HepG2 (cell line): ENCODE measurements around the gene LIMCH1. TPM values are rescaled to one million over a fixed set of nuclear protein-coding genes. Genes with fewer than 3 reads are reported as not detected.

ENCODE experiments used
- ATAC-seq: fragments of 200-7000 bp; cut with Tn5 transposase; 3 replicates; pipeline ENCODE4 v1.9.1; 2020; ENCODE audit warnings: mild to moderate bottlenecking, moderate library complexity
- BruUV-seq: library from RNA; stranded (reverse); fragments of 400-500 nt; replicated peaks from 2 replicates; lab custom pipeline; 2021; lab: Mats Ljungman, UMichigan
- CTCF ChIA-PET: fragments of 300-600 bp; formaldehyde crosslinking; extraction: SDS; loops from one replicate; lab custom pipeline; 2021; ENCODE audit warnings: low total read pairs, inconsistent platforms, low intra/inter-chr PET ratio; lab: Yijun Ruan, JAX
- POLR2A ChIA-PET: fragments of 350-600 bp; sonication (Branson Sonifier 250); formaldehyde crosslinking; loops from one replicate; lab custom pipeline; 2020; ENCODE audit warnings: antibody characterized with exemption, inconsistent platforms; lab: Yijun Ruan, JAX
- DNase-seq: peaks from one replicate; pipeline ENCODE4 v3.0.0-alpha.2; 2015; ENCODE audit warnings: low spot score
- FAIRE-seq: peaks from 3 replicates; lab custom pipeline; 2011; peaks lifted over from hg19 to GRCh38; lab: Jason Lieb, UNC
- H2AFZ ChIP-seq: one replicate; pipeline ENCODE4 v1.6.1; 2011; ENCODE audit warnings: low read length, inconsistent platforms
- H3K27ac ChIP-seq: fragments of 300-600 bp; 3 replicates; pipeline ENCODE4 v1.8.0; 2011; ENCODE audit warnings: mixed run types, mild to moderate bottlenecking, mixed read lengths, low read length, inconsistent platforms; ENCODE audit not compliant: insufficient read depth; ENCODE audit errors: extremely low read length
- H3K27me3 ChIP-seq, 2 experiments: fragments of 200-600 bp in 1 of 2; 2 replicates in 1 of 2; 3 replicates in 1 of 2; pipeline versions ENCODE4 v1.6.0 to v1.8.0; 2011; ENCODE audit warnings: low read length in 2 of 2, mild to moderate bottlenecking in 2 of 2, moderate library complexity in 2 of 2, inconsistent platforms in 1 of 2; ENCODE audit not compliant: insufficient read depth in 2 of 2, control insufficient read depth in 1 of 2
- H3K36me3 ChIP-seq, 2 experiments: fragments of 200-600 bp in 1 of 2; replicated peaks in 1 of 2; 2 replicates in 1 of 2; 3 replicates in 1 of 2; pipeline versions ENCODE4 v1.5.1 to v1.8.0; 2011; ENCODE audit warnings: low read length in 2 of 2, inconsistent platforms in 1 of 2; ENCODE audit not compliant: insufficient read depth in 2 of 2, control insufficient read depth in 1 of 2
- H3K4me1 ChIP-seq: 2 replicates; pipeline ENCODE4 v1.5.1; 2012; ENCODE audit warnings: low read length, inconsistent platforms; ENCODE audit not compliant: insufficient read depth
- H3K4me2 ChIP-seq: 2 replicates; pipeline ENCODE4 v1.6.0; 2011; ENCODE audit warnings: low read depth, low read length, inconsistent platforms
- H3K4me3 ChIP-seq, 3 experiments: fragments of 200-600 bp in 1 of 3; sonication (generic), shearing (Covaris generic) in 1 of 3; replicated peaks in 1 of 3; 2 replicates each; pipeline ENCODE4 v1.5.1; 2011 to 2016; ENCODE audit warnings: low read length in 3 of 3, inconsistent platforms in 2 of 3, low read depth in 2 of 3, mild to moderate bottlenecking in 2 of 3, control low read depth in 1 of 3, mixed read lengths in 1 of 3; ENCODE audit not compliant: insufficient read depth in 1 of 3
- H3K79me2 ChIP-seq: one replicate; pipeline ENCODE4 v1.6.1; 2011; ENCODE audit warnings: low read length, inconsistent platforms; ENCODE audit not compliant: insufficient read depth
- H3K9ac ChIP-seq: 2 replicates; pipeline ENCODE4 v1.6.0; 2011; ENCODE audit warnings: mild to moderate bottlenecking, low read depth, low read length, inconsistent platforms; ENCODE audit not compliant: insufficient read depth
- H3K9me3 ChIP-seq: 2 replicates; pipeline ENCODE4 v1.5.1; 2012; ENCODE audit warnings: mild to moderate bottlenecking, low read length
- H4K20me1 ChIP-seq: 2 replicates; pipeline ENCODE4 v1.6.0; 2011; ENCODE audit warnings: inconsistent platforms, mild to moderate bottlenecking, low read length, moderate library complexity; ENCODE audit not compliant: insufficient read depth
- NR2F1 ChIP-seq, 2 experiments: fragments of 450-650 bp in 1 of 2; formaldehyde crosslinking in 1 of 2; IDR thresholded peaks; 2 replicates each; pipeline versions ENCODE4 v1.5.0 to v1.6.1; 2016 to 2020; ENCODE audit warnings: mild to moderate bottlenecking in 1 of 2, missing compliant biosample characterization in 1 of 2, missing genetic modification reagents in 1 of 2, moderate library complexity in 1 of 2
- ZNF224 ChIP-seq: sonication (generic); formaldehyde crosslinking; IDR thresholded peaks from 2 replicates; pipeline ENCODE4 v1.5.0; 2020; ENCODE audit warnings: mild to moderate bottlenecking, missing genetic modification reagents
- WGBS: methylation state at CpG from one replicate; pipeline ENCODE4 v1.1.6; 2017; ENCODE audit warnings: low lambda C conversion rate; 5-methylcytosine and 5-hydroxymethylcytosine counted together
- in situ Hi-C: cut with HindIII; loops from 2 replicates; pipeline ENCODE4 v1.10.0; 2017; ENCODE audit warnings: low pct_unique_long_range_greater_than_20kb; ENCODE audit not compliant: extremely low pct_ligation_motif_present
- intact Hi-C: fragments of 100-400 bp; cut with micrococcal nuclease; formaldehyde crosslinking; loops from one replicate; pipeline ENCODE4 v1.10.0; 2022; ENCODE audit not compliant: unreplicated experiment
- polyA plus RNA-seq, 8 experiments: library from polyadenylated mRNA; depleted of rRNA in 3 of 8; stranded (reverse) in 7 of 8; unstranded in 1 of 8; fragments of >200 nt; fragmentation: Illumina TruSeq in 4 of 8; extraction: Trizol in 4 of 8; gene quantifications; 2 replicates each; pipeline versions ENCODE4 v1.2.1 to v1.2.3, GENCODE V29; 2011 to 2016; ENCODE audit warnings: low read depth in 4 of 8, missing spikeins in 1 of 8, mixed read lengths in 1 of 8; ENCODE audit not compliant: insufficient read depth in 1 of 8
- total RNA-seq, 5 experiments: library from RNA; depleted of rRNA; stranded (reverse); fragments of >200 nt; fragmentation: Illumina TruSeq; extraction: Trizol; gene quantifications; 2 replicates each; pipeline ENCODE4 v1.2.3, GENCODE V29; 2016; ENCODE audit warnings: low read depth in 1 of 5

The LIMCH1 gene
- total and polyA plus RNA-seq, 2 of the 13 experiments (the other 11 are each of a cell fraction or from before 2014, with no cell fraction given) = 0.04 TPM; not detected in 1

DNA sequence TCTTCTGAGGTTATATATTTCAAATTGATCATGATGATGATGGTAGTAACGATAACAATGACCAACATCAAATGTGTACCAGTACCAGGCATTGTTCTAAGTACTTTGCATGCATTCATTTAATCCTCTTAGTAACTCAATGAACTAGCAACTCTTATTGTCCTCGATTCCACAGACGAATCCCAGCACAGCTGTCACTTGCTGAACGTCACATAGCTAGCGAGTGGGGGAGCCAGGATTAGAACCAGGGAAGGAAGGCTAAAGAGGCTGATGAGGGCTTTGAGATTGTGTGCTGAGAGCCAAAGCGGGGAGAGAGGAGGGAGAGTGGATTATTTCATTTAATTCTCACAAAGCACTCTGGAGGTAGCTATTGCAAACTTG, 106.9 kb downstream of the LIMCH1 start:
- DNase-seq (no peak), FAIRE-seq (no peak), ATAC-seq (no peak)
- POLR2A ChIA-PET = no interaction called here
- CTCF ChIA-PET = no interaction called here
- no peak overlapping the region for H3K27ac ChIP-seq
- no peak overlapping the region for H3K4me2 ChIP-seq
- no peaks in the 10 kb centered on the region for H3K4me1 ChIP-seq
- no peaks in the 10 kb centered on the region for H3K79me2 ChIP-seq
- BruUV-seq = no TSS peak
- H3K27me3 ChIP-seq = 0 out of 5 replicates have a peak, but pooled peaks cover 0 to 6% of the 10 kb centered on the region in 2 experiments
- H3K36me3 ChIP-seq = no peaks in the 10 kb centered on the region
- no peak overlapping the region for H2AFZ ChIP-seq
- in situ Hi-C loops (no loop called here), intact Hi-C loops (no loop called here)
- no peak overlapping the region for H3K4me3 ChIP-seq
- no peak overlapping the region for H3K9ac ChIP-seq
- TF ChIP-seq NR2F1 (CRISPR knock-in tag; IDR thresholded peaks at IDR 0.05) = no peak
- WGBS = 3% methylated on average over 6 of the region's 6 CpGs
- no peaks in the 10 kb centered on the region for H4K20me1 ChIP-seq
- no peaks in the 10 kb centered on the region for H3K9me3 ChIP-seq

- H3K9me3 ChIP-seq = no peaks in the 10 kb centered on the region
- H3K27me3 ChIP-seq = peaks cover 0 to 10% of the 10 kb centered on the region in 2 experiments; a peak in 1 of 5 replicates
- no peak overlapping the region for H3K4me2 ChIP-seq
- intact Hi-C loops (no loop called here), in situ Hi-C loops (no loop called here)
- FAIRE-seq (no peak), ATAC-seq (no peak), DNase-seq (no peak)
- H3K4me1 ChIP-seq = no peaks in the 10 kb centered on the region
- H3K79me2 ChIP-seq = no peaks in the 10 kb centered on the region
- no peaks in the 10 kb centered on the region for H4K20me1 ChIP-seq
- ChIA-PET CTCF (no interaction called here), POLR2A (no interaction called here)
- no peak for TF ChIP-seq ZNF224 (CRISPR knock-in tag)
- no peak overlapping the region for H3K4me3 ChIP-seq
- 0% methylated on average over 5 of the region's 5 CpGs for WGBS
- no peak overlapping the region for H3K9ac ChIP-seq
- H3K27ac ChIP-seq = no peak overlapping the region
- H2AFZ ChIP-seq = no peak overlapping the region
- H3K36me3 ChIP-seq = no peaks in the 10 kb centered on the region
- no TSS peak for BruUV-seq
Observed at GRCh38 chr4:41645728-41646390, 107.9 kb downstream of the LIMCH1 start.
